Central memory CD4-positive, alpha-beta T cell (primary cell): ENCODE data around the gene NKX6-1.

Source experiments
- DNase-seq: peaks from one replicate; pipeline ENCODE4 v3.0.0; 2022
- total RNA-seq, 3 experiments: gene quantifications; one replicate each; lab custom pipeline; 2026; lab: John Stamatoyannopoulos, UW

Gene NKX6-1
- 0 to 0.39 (median 0) reads per million in 3 experiments for total RNA-seq

- DNase-seq: no peak
Measured at GRCh38 chr4:84498935-84499623, at the start of gene NKX6-1. Gene NKX6-1 (minus strand): TSS chr4:84499292. CDS start chr4:84498228, 1,064 bp downstream.

GRCh38 chr4:84547211-84547610, 48.1 kb upstream of the NKX6-1 start:
- DNase-seq: no peak

DNA sequence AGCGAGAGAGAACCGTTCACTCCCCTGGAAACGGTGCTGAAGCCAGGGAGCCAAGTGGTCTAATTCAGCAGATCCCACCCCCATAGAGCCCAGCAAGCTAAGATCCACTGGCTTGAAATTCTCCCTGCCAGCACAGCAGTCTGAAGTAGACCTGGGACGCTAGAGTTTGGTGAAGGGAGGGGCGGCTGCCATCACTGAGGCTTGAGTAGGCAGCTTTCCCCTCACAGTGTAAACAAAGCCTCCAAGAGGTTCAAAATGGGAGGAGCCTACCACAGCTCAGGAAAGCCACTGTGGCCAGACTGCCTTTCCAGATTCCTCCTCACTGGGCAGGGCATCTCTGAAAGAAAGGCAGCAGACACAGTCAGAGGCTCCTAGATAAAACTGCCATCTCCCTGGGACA, 46.0 kb upstream of the NKX6-1 start:
- no peak for DNase-seq

DNA sequence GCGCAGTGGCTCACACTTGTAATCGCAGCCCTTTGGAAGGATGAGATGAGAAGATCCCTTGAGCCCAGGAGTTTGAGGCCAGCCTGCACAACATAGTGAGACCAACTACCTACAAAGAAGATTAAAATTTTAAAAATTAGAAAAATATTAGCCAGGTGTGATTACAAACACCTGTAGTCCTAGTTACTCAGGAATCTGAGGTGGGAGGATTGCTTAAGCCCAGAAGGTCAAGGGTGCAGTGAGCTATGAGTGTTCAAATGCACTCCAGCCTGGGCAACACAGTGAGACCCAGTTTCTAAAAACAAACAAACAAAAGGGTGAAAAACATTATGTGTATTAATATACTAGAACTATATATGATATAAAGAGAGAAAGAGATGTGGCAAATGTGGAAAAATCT, 36.8 kb upstream of the NKX6-1 start:
- DNase-seq: no peak

- no peak for DNase-seq
Measured at GRCh38 chr4:84531689-84532088, 32.6 kb upstream of the NKX6-1 start.

DNA sequence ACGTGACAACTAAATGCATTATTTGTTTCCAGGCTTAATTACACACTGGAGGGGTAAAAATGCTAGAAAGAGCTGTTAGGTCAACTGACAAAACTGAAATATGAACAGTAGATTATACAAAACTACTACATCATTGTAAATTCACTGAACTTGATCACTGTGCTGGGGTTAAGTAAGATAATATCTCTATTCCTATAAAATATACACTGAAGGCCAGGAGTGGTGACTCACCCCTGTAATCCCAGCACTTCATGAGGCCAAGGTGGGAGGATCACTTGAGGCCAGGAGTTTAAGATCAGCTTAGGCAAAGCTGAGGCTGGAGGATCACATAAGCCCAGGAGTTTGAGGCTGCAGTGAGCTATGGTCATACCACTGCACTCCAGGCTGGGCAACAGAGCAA, 31.8 kb upstream of the NKX6-1 start:
- no peak for DNase-seq

GRCh38 chr4:84530454-84530853, 31.4 kb upstream of the NKX6-1 start:
- no peak for DNase-seq

GRCh38 chr4:84529169-84529751, 30.2 kb upstream of the NKX6-1 start:
- peak; percentile 10 for DNase-seq

GRCh38 chr4:84527391-84527790, 28.3 kb upstream of the NKX6-1 start:
- no peak for DNase-seq

DNA sequence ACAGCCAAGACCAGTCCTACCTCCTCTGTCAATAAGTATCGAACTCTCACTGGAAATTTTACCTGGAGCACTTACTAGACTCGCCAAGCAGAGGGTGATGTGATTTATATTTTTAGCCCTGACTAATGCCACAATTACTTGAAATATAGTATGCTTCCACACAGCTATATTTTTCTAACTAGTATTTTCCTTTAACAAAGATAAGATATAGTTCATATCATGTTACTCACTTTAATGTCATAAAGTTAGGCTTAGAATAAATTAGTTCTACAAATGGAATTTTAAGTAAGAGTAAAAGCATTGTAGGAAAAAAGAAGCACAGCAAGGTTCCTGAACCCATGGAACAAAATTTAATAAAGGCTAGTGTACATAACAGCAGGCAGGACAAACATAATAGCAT, 16.0 kb upstream of the NKX6-1 start:
- no peak for DNase-seq

GRCh38 chr4:84512277-84512676, 13.2 kb upstream of the NKX6-1 start:
- no peak for DNase-seq

DNA sequence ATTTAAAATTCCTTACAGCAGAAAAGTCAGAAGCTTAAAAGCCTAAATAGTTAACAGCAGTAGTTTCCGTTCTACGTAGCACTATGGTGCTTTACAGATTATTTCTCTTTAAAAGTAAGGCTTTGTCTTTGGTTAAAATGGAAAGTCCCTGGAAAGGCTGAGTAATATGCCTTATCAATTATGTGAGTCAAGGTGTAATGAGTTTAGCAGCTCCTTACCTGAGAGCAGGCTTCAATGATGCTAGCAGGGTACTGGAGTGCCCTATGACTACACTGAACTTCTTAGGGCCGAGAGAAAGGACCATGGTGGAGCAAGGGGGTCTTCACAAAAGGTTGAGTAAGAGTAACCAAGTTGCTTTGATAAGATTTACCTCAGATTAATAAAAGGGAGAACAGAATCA, 12.6 kb upstream of the NKX6-1 start:
- no peak for DNase-seq

- DNase-seq: no peak
Measured at GRCh38 chr4:84507941-84508340, 8.8 kb upstream of the NKX6-1 start.

GRCh38 chr4:84504821-84505220, 5.7 kb upstream of the NKX6-1 start:
- DNase-seq: no peak

- no peak for DNase-seq
Measured at GRCh38 chr4:84503495-84504437, 4.7 kb upstream of the NKX6-1 start.

- DNase-seq: no peak
Measured at GRCh38 chr4:84502955-84503373, 3.9 kb upstream of the NKX6-1 start.

GRCh38 chr4:84502333-84502954, 3.4 kb upstream of the NKX6-1 start:
- no peak for DNase-seq

GRCh38 chr4:84501721-84502267, 2.7 kb upstream of the NKX6-1 start:
- no peak for DNase-seq

DNA sequence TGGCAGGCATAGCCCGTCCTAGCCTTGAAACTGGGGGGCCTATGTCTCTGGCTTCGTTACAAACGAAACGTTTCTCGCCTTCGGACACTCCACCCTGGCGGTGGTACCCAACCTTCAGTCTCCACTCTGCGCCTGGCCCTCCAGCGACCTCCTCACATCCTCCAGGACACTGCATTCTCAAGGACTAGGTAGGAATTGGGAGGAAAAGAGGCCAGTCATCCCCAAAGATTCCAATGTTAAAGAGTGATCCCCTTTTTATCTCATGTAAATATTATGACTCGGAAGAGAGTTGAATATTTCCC, 2.1 kb upstream of the NKX6-1 start:
- DNase-seq: no peak

DNA sequence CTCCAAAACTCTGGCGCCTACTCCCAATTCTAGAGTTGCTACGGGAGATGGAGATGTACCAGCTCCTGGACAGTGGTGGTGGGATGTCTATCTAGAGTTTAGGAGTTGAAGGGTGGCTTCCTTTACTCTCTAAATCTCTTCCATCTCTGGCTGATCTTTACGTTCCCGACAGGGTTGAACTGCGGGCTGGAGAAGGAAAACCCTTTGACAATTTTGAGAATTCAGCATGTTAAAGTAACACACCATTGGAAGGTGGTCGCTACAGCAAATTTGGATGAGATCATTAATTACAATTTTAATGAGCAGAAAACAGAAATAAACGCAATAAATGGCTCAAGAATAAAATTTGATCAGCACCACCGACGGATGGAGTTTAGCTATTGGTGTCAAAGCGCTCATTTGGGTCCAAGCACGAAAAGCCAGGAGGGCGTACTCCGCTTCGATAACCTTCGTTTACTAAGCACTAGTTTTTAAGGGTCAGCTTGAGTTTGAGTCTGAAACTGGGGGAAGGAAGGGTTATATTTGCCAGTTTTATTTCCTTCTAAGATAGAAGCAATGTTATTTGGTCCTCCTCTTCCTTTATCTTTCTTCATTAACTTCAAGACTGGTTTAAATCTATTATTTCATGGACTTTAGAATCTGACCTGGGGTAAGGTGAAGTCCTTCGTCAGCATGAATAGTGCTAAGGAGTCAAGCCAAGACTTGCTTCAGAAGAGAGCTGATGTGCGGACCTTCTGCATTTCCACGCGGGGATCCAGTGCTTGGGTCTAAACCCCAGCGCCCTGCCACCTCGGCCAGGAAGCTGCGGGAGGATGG, 1.5 kb upstream of the NKX6-1 start:
- DNase-seq: no peak

GRCh38 chr4:84499624-84499982, 511 bp upstream of the NKX6-1 start:
- DNase-seq: no peak
